ENCODE measurements around the gene TPRG1.

The TPRG1 gene

DNA sequence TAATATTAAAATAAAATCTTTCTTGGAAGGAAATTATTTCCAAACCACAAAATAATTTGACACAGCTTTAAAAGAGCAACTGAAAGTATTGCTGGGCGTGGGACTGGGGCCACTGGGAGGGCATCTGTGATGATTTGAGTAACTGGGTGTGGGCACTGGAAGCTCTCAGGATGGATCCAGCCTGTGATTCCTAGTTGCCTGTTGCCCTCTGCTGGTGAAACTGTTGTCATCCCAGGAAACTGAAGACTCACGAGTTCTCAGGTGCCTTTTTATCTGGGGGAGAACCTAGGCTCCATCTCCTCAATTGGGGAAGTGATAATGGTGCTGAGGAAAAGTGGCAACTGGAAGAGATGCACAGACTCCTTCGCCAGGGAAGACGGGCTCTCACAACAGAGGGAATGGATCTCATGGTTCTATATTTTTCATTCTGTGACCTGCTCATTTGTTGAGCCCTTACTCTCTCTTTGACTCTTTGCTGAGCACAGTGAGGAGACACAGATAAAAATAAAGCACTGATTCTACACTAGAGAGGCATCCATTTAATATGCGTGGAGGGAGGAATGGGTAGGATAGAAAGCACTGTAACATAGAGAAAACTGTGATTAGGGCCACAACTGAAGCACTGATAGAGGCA lies 61.6 kb downstream of the TPRG1 start:
- DNase-seq: peak; percentile 28

DNA sequence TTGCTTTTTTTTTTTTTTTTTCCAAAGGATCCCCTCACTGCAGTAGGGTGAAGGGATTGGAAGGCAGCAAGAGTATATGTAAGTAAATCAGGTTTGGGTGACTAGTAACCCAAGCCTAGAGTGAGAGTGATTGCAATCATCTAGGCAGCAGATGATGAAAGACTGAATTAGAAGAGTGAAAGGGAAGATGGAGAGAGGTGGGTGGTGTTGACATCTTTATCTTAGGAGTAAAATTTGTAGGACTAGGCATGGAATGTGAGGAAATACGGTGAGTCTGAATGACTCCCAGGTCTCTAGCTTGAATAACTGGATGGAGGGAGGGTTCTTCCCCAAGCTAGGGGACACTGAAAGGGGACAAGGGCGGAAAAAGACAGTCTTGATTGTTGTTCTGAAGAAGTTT lies 63.4 kb downstream of the TPRG1 start:
- no peak for DNase-seq

DNA sequence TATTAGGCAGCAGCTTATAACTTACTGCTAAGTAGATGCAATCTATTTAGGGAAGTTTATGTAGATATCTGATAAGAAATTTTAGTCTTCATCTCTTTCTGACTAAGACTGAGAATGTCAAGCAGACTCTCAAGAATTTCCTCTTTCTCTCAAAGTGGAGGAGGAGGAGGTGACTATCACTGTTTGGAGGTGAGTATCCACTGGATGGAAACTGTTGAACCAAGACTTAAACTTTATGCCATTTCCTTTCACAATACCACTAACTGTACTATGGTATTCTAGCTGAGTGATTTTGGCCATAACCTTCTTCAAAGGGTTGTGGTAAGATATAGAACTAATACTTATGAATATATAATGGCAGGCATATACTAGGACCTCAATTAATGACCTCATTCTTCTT lies 64.6 kb downstream of the TPRG1 start:
- DNase-seq: no peak

DNA sequence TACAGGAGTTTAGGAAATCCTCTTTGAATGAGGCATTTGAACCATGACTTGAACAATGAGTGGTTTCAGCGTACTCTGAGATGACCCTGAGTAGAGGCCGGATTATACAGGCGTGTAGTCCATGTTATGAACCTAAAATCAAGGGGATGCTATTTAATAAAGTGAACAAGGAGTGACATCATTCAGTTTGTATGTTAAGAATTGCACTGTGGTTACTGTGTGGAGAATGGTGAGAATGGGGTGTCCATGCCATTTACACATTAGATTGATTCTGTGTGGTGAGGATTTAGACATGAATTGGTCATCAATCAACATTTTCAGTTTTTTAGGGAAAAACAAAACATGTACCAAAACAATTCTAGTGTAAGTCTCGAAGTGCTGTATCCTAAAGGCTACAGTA lies 65.8 kb downstream of the TPRG1 start:
- no peak for DNase-seq

DNA sequence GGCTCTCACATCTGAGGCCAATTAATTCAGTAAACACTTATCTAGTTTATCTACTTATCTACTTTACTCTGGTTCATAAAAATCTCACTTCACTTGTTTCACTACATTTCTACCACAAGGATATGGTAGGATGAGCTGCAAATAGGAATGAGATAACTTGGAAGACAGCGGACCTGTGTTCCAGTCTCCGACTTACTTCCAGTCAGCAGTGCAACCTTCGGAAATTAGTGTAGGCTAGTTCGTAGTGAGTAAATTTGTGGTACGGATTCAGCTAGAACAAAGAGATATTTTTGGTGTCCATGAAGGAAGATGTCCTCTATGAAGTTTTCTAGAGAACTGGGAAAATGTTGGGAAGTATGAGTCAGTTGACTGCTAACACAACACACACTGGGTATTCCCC lies 66.3 kb downstream of the TPRG1 start:
- DNase-seq: no peak

DNA sequence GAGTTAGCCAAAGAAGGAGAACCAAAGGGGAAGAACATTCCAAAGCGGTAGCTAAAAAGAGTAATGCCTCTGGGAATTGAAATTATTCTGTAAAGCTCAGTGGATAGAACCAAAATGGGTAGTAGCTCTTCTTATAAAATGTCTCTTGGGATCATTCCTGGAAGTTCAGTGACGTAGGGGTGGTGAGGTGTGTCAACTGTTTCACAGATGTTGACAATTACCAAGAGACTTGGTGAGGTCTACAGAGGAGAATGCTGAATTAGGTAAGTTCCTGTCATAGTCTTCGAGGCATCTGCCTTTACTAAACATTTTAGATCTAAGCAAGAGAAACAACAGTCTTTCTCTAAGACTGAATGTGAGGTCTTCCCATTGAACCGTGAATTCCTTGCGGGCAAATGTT lies 67.8 kb downstream of the TPRG1 start:
- no peak for DNase-seq

DNA sequence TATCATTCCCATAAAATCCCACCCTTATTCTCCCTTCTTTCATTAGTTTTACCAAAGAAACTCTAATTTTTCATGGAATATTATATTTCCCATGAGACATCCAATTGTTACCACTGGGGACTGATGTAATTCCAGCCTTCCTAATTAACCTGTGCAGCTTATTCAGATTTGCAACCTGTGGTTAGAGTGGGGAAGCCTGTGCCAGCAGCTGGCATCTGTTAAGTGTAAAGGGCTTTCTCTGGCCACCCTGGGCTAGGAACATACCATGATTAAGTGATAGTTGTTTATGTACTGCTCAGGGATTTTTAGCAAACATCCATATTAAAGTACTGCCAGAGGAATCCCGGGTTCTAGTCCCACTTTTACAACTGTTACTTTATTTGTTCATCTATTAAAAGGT lies 78.2 kb downstream of the TPRG1 start:
- DNase-seq: no peak

DNA sequence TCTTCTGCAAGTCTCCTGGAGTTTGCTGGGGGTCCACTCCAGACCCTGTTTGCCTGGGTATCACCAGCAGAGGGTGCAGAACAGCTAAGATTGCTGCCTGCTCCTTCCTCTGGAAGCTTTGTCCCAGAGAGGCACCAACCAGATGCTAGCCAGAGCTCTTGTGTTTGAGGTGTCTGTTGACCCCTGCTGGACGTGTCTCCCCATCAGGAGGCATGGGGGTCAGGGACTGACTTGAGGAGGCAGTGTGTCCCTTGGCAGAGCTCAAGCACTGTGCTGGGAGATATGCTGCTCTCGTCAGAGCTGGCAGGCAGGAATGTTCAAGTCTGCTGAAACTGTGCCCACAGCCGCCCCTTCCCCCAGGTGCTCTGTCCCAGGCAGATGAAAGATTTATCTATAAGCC lies 86.5 kb downstream of the TPRG1 start:
- DNase-seq: no peak

DNA sequence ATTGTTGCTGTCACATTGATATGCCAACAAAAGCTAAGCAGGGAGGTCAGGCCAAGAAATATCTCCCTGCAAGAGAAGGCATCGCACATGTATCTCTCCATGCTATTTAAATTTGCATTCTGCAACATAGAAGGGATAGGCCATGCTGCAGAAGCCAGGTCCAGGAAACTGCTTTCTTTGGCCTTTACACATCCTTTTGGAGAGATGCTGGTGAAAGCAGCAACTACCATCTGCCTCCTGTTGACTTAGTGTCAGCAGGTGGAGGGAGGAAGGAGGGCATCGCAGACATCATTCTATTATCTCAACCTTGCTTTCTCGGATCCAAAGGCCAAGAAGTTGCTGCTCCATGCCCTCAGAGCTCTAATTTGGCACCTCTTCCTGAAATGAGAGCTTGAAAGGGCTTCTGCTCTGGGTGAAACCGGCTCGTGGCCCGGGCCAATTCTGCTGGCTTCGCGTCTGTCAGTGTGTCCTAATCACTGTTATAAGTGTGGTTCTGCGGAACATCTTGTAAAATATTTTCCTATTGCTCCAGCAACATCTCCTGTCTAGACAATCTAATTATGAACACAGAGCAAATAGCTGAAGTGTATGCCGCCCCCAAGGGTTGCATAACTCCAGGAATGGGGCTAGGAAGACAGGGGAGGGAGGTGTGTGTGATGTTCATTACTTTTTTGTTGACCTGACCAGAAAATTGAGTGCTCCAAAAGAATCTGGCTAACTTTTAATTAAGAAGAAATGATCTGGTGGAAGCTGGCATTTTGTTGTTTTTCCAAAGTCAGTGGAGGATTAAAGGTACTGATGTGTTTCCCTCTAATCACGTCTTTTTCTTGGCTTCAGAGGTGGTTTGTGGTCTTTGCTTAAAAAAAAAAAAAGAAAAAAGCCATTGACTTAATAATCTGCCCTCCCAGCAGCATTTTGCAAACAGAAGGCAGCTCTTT lies 89.1 kb downstream of the TPRG1 start:
- no peak for DNase-seq

DNA sequence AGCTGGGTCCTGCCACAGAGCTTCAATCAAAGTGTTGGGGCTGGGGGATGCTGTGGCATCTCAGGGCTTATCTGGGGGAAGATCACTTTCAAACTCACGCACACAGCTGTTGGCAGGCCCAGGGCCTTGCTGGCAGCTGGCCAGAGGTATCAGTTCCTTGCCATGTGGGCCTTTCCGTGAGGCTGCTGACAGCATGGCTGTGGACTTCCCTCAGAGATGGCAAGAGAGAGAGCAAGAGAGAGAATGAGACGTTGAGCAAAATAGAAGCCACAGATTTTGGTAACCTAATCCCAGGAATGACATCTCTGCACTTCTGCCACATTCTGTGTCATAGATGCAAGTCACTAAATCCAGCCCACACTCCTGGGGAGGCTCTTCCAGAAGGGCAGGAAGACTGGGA lies 91.0 kb downstream of the TPRG1 start:
- no peak for DNase-seq

DNA sequence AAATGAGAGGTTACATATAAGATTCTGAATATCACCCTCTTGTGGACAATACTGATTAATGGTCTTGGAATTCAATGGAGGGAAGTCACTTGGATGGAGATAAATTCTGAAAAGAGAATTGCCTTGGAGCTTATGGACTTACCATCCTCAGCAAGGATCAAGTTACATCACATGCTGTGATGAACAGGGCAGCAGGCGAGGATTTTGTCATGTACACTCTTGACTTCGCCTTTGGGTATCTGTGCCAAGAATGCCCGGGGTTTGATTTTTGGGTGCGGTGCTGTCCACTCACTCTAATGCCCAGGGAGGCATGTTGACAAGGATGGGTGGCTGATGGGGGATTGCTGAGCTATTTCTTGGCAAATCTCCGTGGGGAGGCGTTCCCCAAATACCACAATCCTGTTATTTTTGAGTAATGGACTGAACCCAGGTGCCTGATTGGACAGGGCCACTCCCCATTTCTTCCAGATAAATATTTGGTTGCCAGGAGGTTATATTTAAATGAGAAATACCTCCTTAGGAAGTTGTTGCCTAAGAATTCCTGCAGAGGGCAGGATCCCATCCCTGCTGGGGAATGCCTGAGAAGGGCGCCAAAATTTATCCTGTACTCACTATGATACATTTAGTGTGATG lies 96.3 kb downstream of the TPRG1 start:
- DNase-seq: no peak

DNA sequence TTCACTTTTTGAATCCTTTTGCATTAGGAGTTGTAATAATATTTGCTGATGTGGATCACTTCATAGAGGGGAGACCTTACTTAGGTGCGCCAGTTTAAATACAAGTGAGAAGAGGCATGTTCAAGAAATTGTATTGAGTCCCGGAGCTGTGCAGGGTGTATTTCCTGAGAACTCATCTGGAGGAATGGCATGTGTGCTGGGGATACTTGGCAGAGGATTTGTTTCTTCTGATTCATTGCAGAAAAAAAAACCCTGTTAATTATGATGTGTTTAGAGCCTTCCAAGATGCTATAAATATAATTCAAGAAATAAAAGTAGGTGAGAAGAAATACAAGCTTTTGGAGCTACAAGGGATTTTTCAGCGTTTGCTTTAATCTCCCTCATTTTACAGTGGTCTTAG lies 97.6 kb downstream of the TPRG1 start:
- no peak for DNase-seq

DNA sequence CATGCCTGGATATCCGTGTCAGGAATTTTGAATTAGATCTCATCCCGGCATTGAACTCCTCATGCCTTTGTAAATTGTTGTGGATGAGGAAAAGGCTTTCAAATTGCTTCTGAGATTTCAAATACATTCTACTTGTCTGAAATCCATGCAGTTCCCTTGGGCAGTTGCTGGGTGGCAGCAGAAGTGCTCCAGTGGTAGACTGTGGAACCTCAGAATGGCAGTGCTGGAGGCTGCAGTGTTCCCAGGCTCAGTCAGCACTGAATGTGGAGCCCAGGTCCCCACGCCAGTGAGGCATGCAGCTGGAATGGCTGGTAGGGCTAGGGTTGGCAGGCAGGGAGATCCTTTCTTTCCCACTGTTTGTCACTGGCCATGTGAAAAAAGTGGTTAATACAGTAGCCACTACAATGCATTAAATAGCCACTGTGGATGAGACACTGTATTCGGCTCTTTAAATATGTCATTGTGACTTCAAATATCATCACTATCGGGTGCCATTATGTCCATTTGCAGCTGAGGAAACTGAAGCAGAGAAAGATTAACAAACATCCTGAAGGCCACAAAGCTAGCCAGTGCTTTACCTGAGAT lies 98.6 kb downstream of the TPRG1 start:
- DNase-seq: peak; percentile 23

DNA sequence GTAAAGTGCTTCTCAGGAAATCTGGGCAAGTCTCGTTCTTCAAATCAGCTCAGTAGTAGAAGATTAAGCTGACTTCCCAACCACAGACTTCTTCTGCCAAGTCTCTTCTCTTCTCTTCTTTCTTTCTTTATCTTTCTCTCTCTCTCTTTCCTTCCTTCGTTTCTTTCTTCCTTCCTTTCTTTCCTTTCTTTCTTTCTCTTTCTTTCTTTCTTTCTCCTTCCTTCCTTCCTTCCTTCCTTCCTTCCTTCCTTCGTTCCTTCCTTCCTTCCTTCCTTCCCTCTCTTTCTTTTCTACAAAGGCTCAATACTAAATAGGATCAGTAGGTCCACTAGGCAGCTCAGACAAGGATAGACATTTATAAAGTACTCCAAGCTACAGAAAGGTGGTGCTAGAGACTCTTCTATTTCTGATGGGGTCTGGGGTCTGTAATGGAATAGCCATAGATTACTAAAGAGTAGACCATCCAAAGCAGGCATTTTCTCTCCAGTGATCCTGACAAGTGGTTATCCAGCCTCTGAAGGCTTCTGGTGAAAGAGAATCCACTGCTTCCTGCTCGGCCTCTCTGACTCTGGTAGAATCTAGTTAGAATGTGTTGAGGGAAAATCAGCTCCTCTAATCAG lies 100.8 kb downstream of the TPRG1 start:
- peak; percentile 66 for DNase-seq

DNA sequence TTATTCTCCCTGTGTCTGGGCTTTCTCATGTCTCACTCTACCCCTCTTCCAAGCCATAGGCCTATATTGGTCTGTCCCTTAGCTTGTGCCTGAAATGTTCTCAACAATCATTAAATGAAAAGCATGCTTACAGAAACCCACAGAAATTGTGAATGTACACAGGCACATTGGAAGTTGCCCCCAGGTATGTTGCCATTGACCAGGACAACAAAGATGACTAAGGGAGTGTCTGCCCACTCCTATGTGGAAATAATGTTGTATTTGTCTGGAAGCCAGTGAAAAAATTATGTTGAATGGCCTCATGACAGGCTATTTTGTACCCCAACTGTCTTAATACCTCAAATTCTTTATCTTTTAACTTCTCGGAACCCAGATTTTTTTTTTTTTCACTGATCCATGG lies 102.0 kb downstream of the TPRG1 start:
- DNase-seq: no peak

DNA sequence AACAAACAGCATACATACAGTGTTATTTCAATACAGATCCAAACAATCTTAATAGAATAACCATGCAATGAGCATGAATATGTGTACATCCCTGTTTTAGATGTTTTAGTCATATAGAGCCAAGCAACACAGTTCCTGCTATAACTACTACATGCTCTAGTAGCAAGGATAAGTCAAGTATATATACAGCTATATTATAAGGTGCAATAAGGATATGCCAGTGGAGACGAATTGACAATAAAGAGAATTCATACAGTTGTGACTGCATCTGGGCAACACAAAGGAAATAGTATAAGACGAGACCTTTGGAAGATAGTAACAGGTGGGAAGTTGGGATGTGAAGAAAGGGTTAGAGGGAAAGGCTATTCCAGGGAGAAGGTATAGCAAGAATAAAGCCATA lies 103.4 kb downstream of the TPRG1 start:
- DNase-seq: no peak

DNA sequence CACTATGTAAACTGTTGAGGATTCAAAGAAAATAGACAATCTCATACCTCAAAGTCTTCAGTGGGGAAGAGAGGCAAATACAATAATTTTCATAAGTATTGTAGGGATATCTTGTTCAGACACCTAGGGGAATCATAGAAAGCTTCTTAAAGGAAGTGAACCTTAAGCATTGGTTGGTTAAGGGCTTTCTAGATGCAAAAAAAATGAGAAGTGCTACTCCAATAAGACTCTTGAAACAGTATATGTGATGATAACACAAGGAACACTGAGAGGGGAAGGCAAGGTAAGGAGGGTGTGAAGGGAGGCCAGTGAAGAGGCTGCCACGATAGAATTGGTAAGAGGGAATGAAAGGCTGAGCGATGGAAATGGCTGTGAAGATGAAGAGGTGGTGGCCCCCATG lies 104.1 kb downstream of the TPRG1 start:
- DNase-seq: no peak

DNA sequence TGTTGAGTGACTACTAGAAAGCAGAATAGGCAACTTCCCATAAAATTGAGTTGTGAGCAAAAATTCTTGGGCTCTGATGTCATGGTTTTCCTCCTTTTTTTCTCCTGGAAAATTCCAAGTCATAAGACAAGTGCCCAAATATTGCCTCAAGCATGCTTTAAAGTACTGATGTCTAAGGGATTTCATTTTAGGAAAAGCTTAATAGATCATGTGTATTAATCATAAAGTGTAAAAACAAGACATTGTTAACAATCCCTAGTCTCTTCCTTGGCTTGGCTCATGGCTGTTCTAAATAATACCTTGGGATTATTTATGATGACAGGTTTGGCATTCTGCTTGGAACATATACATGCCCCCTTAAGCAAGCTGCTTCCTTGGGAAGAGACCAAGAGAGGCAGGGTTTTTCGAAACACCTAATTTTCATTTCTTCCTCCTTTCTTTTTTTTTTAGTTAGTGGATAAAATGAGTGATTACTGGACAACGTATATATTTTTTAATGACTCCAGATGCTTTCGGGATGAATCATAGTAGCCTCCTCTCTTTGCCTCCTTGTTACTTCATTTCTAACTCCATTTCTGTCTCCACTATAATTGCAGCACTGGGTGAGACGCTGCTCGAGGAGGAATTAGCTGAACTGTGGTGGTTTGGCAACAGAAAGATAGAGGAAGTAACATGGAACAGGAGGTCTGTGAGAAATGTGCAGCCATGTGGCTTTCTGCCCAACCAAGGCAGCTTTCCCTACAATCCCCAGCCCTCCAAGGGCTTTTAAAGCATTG lies 104.9 kb downstream of the TPRG1 start:
- DNase-seq: no peak

DNA sequence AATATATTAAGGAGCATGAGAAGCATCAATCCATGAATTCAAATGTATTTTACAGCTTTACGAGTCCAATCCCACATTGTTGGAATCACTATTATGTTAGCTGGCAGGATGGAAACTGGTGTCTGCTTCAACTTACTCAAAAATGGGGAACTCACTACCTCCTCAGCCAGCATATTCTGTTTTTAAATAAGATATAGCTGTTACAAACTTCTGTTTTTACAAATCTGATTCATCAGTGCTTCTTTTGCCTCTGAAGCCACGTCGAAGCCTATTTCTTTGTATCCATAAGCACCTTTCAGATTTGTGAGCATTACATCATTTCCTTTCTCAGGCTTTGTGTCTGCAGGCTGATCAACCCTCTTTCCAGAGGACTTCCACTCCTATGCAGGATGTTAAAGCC lies 105.9 kb downstream of the TPRG1 start:
- DNase-seq: no peak

DNA sequence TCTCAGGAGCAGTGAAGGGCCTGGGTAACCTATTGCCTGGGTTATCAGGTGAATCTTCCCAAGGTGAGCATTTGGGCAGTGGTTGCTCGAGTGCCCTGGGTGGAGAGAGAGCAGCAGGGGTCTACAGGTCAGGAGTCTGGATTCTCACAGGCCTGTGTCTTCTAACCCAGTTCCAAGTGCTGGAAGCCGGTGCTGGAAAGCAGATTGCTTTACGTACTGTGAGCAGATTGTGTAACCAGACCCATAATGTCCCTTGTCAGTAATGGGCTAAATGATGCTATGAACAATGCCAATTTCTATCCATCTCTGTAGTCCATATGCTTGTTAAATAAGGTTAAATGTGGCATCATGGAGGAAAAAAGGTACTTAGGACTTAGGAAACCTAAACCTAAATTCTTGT lies 106.5 kb downstream of the TPRG1 start:
- DNase-seq: no peak

DNA sequence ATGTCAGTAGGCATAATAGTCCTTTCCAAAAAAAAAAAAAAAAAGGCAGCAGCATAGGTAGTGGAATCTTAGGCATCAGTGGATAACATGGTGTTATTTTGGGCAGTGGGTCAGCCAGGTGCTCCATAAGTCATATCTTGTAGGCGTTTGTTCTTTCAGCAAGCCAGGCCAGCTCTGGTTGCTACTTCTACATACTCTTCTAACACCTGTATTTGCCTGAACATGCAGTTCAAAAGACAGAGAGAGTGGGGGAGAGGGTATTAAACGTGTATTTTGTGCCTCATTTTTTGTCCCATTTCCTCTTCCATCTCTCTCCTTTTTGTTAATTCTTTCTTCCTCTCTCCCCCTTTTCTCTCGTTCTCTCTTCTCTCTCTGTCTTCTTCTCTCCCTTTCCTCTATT lies 110.4 kb downstream of the TPRG1 start:
- DNase-seq: no peak

DNA sequence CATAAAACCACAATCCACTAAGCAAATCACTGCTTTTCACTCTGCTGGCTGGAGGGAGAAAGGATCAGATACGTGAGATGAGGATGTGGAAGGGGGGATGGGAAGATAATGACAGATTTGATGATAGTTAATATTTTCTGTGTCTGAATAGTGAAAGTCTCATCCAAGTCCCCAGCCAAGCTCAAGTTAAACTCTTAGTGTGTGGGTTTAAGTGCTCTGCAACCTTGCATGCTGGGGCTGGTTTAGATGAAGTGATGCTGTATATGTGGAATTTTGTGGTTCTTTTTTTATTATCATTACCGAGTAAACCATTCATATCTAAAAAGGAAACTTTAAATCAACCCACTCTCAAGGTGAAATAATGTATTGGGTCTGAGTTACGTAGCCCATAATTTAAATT lies 111.0 kb downstream of the TPRG1 start:
- no peak for DNase-seq

DNA sequence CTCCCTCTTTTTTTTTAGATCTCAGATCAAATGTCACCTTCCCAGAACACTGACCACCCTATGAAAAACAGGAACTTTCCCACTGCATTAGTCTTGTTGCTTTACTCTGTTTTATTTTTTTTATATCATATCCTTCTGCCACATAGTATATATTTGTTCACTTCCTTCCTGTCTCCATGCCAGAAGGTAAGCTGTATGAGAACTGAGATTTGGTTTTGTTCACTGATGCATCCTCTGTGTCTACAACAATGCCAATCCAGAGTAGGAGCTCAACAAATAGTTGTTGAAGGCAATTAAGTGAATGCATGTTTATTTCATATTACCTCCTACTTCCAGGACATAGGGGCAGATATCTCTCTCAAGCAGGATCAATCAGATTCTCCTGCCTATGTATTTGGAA lies 114.4 kb downstream of the TPRG1 start:
- no peak for DNase-seq
